Cardiac muscle cell (in vitro differentiated cells and primary cell): Measurements from ENCODE around the gene FSHB. TPM values are rescaled to one million over a fixed set of nuclear protein-coding genes. Genes with fewer than 3 reads are reported as not detected.

ENCODE experiments used
- DNase-seq, 2 donors: peaks; one replicate each; pipeline versions ENCODE4 v3.0.0 to v3.0.0-alpha.2; 2010 to 2017; ENCODE audit warnings: low read depth in 1 of 2, low spot score in 1 of 2
- H3K27ac ChIP-seq: fragments of 200-600 bp; sonication (generic); 2 replicates; pipeline ENCODE4 v1.5.1; 2016
- H3K27me3 ChIP-seq: fragments of 200-600 bp; sonication (generic); 2 replicates; pipeline ENCODE4 v1.6.0; 2016; ENCODE audit warnings: control low read depth
- H3K36me3 ChIP-seq: fragments of 200-600 bp; sonication (generic); 2 replicates; pipeline ENCODE4 v1.5.1; 2016; ENCODE audit warnings: control low read depth
- H3K4me1 ChIP-seq: fragments of 200-600 bp; sonication (generic); 2 replicates; pipeline ENCODE4 v1.8.1; 2017; ENCODE audit warnings: low read depth, mild to moderate bottlenecking, mixed run types
- H3K4me3 ChIP-seq: fragments of 200-600 bp; sonication (generic); 2 replicates; pipeline ENCODE4 v1.5.1; 2016; ENCODE audit warnings: mild to moderate bottlenecking
- H3K9me3 ChIP-seq: fragments of 200-600 bp; sonication (generic); 2 replicates; pipeline ENCODE4 v1.5.1; 2017; ENCODE audit warnings: low read depth, mild to moderate bottlenecking, control low read depth
- polyA plus RNA-seq: library from polyadenylated mRNA; unstranded; fragments of >200 nt; fragmentation: Nextera tagmentation; extraction: Ambion mirVana; gene quantifications from 2 replicates; pipeline ENCODE4 v1.2.1, GENCODE V29; 2016
- total RNA-seq: library from RNA; depleted of rRNA; stranded (reverse); fragments of >200 nt; gene quantifications from 2 replicates; pipeline ENCODE4 v1.2.3, GENCODE V29; 2016
- TF ChIP-seq, protein P1 (sequence below): IDR thresholded peaks from 2 replicates; pipeline ENCODE4 v1.5.1; 2012; ENCODE audit warnings: low read depth, mild to moderate bottlenecking, low read length

Gene FSHB
- total and polyA plus RNA-seq, 2 experiments from 2014 or later: not detected

DNA sequence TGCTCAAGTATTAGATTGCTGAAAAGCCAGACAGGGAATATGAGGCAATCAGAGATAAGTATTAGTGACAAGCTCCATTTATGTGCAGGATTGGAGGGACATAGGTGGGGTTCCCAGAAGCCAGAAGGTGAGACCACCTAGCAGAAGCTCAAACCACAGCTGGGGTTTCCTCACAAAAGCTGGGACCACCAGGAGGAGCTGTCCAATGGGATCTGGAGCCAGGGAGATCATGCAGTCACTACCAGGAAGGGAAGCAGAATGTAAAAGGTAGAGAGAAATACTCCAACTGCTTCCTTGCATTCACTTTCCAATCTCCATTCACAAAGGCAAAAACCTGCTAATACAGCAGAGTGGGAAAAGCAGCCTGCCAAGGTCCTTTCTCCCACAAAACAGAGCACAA lies 5.2 kb upstream of the FSHB start:
- peaks cover 5% of the 10 kb centered on the region for H3K27me3 ChIP-seq
- TF ChIP-seq, protein P1, sequence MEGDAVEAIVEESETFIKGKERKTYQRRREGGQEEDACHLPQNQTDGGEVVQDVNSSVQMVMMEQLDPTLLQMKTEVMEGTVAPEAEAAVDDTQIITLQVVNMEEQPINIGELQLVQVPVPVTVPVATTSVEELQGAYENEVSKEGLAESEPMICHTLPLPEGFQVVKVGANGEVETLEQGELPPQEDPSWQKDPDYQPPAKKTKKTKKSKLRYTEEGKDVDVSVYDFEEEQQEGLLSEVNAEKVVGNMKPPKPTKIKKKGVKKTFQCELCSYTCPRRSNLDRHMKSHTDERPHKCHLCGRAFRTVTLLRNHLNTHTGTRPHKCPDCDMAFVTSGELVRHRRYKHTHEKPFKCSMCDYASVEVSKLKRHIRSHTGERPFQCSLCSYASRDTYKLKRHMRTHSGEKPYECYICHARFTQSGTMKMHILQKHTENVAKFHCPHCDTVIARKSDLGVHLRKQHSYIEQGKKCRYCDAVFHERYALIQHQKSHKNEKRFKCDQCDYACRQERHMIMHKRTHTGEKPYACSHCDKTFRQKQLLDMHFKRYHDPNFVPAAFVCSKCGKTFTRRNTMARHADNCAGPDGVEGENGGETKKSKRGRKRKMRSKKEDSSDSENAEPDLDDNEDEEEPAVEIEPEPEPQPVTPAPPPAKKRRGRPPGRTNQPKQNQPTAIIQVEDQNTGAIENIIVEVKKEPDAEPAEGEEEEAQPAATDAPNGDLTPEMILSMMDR: no peak
- no peaks in the 10 kb centered on the region for H3K9me3 ChIP-seq
- H3K27ac ChIP-seq: no peak overlapping the region
- no peaks in the 10 kb centered on the region for H3K4me1 ChIP-seq
- no peak for DNase-seq
- H3K4me3 ChIP-seq: no peak overlapping the region
- H3K36me3 ChIP-seq: no peaks in the 10 kb centered on the region

DNA sequence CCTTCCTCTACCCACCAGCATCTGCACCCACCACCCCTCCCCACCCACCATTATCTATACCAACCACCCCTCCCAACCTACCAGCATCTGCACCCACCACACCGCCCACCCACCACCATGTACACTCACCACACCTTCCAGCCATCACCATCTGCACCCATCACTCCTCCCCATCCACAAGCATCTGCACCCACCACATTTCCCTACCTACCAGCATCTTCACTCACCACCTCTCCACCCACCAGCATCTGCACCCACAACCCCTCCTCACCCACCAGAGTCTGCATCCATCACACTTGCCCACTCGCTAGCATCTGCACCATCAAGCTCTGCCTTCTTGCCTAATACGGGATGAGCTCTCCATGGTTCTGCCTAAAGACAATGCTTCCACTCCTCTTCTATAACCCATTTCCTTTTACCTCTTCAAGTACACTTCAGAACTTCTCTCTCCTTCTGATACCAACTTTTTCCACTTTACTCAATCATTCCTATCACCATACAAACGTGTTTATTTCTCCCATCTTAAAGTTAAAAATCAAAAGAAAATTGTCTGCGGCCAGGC lies 2.4 kb upstream of the FSHB start:
- no peaks in the 10 kb centered on the region for H3K27me3 ChIP-seq
- TF ChIP-seq, protein P1: no peak
- H3K9me3 ChIP-seq: no peaks in the 10 kb centered on the region
- H3K36me3 ChIP-seq: no peaks in the 10 kb centered on the region
- no peak overlapping the region for H3K4me3 ChIP-seq
- H3K27ac ChIP-seq: no peak overlapping the region
- no peaks in the 10 kb centered on the region for H3K4me1 ChIP-seq
- DNase-seq: no peak

DNA sequence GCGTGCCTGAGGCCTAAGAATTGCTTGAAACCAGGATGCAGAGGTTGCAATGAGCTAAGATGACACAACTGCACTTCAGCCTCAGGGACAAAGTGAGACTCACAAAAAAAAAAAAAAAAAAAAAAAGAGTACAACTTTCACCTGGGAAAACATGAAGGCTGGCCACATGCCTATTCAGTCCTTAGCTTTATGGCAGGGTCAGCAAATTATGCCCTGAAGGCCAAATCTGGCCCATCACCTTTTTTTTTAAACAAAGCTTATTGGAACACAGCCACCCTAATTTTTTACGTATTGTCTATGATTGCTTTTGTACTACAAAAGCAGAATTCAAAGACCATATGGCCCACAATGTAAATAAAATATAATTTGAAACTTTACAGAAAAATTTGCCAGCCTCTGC lies 8.2 kb downstream of the FSHB start:
- no peak overlapping the region for H3K27ac ChIP-seq
- H3K4me3 ChIP-seq: no peak overlapping the region
- H3K27me3 ChIP-seq: no peaks in the 10 kb centered on the region
- DNase-seq: no peak
- H3K4me1 ChIP-seq: no peaks in the 10 kb centered on the region
- H3K9me3 ChIP-seq: no peaks in the 10 kb centered on the region
- no peaks in the 10 kb centered on the region for H3K36me3 ChIP-seq
- TF ChIP-seq, protein P1: no peak

DNA sequence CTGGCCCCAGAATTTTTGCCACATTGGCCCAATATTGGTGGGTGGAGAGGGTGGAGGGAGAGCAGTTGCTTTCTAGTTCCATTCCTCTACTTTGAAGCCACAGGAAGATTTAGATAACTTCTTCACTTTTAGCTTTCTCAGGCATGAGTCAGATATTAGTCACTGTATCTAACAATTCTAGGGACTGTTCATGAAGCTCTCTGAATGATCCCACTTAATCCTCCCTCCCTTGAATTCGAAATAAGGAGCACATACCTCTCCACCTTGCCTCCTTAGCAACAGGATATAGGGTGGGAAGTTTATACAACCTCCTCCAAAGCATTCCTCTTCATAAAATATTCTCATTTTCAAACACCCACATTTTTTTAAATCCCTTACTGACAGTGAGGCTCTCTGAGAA lies 13.5 kb downstream of the FSHB start:
- peak in 1 of 2 donors; percentile 31 for DNase-seq

DNA sequence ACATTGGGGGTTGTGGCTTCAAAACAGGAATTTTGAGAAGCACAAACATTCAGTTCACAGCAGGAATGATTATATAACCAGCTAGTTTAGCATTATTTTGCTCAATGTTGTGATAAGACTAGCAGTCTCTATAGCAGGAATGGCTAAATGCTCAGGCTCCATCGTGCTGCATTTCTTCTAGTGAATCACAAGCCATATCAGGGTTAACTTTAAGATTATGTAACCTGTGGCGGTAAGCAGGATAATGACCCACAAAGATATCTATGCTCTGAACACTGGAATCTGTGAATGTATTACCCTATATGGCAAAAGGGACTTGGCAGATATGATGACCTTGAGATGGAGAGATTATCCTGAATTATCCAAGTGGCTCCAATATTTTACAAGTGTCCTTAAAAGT lies 14.8 kb downstream of the FSHB start:
- H3K9me3 ChIP-seq: no peaks in the 10 kb centered on the region
- TF ChIP-seq, protein P1: no peak
- H3K36me3 ChIP-seq: no peaks in the 10 kb centered on the region
- no peak overlapping the region for H3K27ac ChIP-seq
- DNase-seq: peak in 1 of 2 donors; percentile 5
- H3K27me3 ChIP-seq: no peaks in the 10 kb centered on the region
- H3K4me1 ChIP-seq: no peaks in the 10 kb centered on the region
- H3K4me3 ChIP-seq: no peak overlapping the region

More for the DNA sequence above, 13.5 kb downstream of the FSHB start:
- Histone ChIP-seq H3K9me3 (no peaks in the 10 kb centered on the region), H3K4me1 (no peaks in the 10 kb centered on the region), H3K4me3 (no peak overlapping the region), H3K36me3 (no peaks in the 10 kb centered on the region), H3K27ac (no peak overlapping the region), H3K27me3 (no peaks in the 10 kb centered on the region)
- TF ChIP-seq, protein P1: no peak
